Muscle layer of colon (tissue), 2 donors: ENCODE measurements around the gene THSD7B.

Experiments
- H3K27ac ChIP-seq: one replicate; pipeline ENCODE4 v1.7.0; 2013; ENCODE audit warnings: low read depth, mild to moderate bottlenecking, low read length, moderate library complexity
- H3K27me3 ChIP-seq, 2 donors: one replicate each; pipeline ENCODE4 v1.7.0; 2013; ENCODE audit warnings: low read length in 2 of 2, mild to moderate bottlenecking in 2 of 2; ENCODE audit not compliant: insufficient read depth in 2 of 2, control insufficient read depth in 1 of 2
- H3K36me3 ChIP-seq: one replicate; pipeline ENCODE4 v1.7.0; 2013; ENCODE audit warnings: mild to moderate bottlenecking, low read length; ENCODE audit not compliant: insufficient read depth
- H3K4me1 ChIP-seq: one replicate; pipeline ENCODE4 v1.7.0; 2013; ENCODE audit warnings: mild to moderate bottlenecking, low read length; ENCODE audit not compliant: insufficient read depth
- H3K4me3 ChIP-seq, 2 donors: one replicate each; pipeline ENCODE4 v1.7.0; 2013; ENCODE audit warnings: low read length in 2 of 2, low read depth in 1 of 2, mild to moderate bottlenecking in 1 of 2, moderate library complexity in 1 of 2
- H3K9ac ChIP-seq: one replicate; pipeline ENCODE4 v1.7.0; 2013; ENCODE audit warnings: low read length
- H3K9me3 ChIP-seq: one replicate; pipeline ENCODE4 v1.7.0; 2013; ENCODE audit warnings: mild to moderate bottlenecking, low read length
- donor health status: abdominal sarcoma.
- donor health status: Adenocarcinoma of cecum.

Gene THSD7B

DNA sequence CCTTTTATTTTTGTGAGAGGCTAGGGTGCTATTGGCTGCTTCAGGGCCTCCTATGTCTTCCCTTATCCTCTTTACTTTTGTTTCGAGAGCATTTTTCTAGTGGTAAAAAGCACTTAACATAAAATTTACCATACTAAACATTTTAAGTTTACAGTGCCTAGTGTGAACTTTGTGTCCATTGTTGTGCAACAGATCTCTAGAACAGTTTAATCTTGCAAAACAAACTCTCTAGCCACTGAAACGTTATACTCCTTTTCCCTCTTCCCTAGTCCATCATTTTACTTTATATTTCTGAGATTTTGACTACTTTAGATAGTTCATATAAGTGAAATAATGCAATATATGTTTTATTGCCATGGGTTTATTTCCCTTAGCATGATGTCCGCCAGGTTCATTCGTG lies 580.6 kb downstream of the THSD7B start:
- H3K9ac ChIP-seq = no peak overlapping the region

DNA sequence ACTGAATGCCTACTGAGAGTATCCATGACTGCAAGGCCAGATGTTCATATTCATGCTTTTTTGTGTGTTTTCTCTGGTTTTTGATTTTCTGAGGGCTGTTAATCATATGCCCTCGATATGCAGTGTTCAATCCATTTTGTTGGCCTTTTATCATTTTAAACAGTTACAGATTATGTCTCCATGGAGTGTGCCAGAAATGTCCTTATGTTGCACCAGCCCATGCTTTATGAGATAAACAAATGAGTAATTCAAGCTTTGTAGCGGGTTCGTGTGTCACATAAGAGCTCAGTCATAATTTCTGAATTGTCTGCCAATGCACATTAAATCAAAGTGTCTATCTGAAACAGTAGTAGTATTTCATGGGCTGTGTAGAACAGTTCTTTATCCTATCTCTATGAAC lies 583.0 kb downstream of the THSD7B start:
- no peaks in the 10 kb centered on the region for H3K36me3 ChIP-seq
- no peaks in the 10 kb centered on the region for H3K4me1 ChIP-seq
- no peak overlapping the region for H3K9ac ChIP-seq
- no peak overlapping the region for H3K27ac ChIP-seq
- no peaks in the 10 kb centered on the region for H3K27me3 ChIP-seq
- H3K9me3 ChIP-seq = no peaks in the 10 kb centered on the region
- H3K4me3 ChIP-seq = no peak overlapping the region

More for the DNA sequence above, 580.6 kb downstream of the THSD7B start:
- no peaks in the 10 kb centered on the region for H3K27me3 ChIP-seq
- H3K9me3 ChIP-seq = no peaks in the 10 kb centered on the region
- H3K4me3 ChIP-seq = no peak overlapping the region
- no peak overlapping the region for H3K27ac ChIP-seq
- H3K4me1 ChIP-seq = no peaks in the 10 kb centered on the region
- no peaks in the 10 kb centered on the region for H3K36me3 ChIP-seq

DNA sequence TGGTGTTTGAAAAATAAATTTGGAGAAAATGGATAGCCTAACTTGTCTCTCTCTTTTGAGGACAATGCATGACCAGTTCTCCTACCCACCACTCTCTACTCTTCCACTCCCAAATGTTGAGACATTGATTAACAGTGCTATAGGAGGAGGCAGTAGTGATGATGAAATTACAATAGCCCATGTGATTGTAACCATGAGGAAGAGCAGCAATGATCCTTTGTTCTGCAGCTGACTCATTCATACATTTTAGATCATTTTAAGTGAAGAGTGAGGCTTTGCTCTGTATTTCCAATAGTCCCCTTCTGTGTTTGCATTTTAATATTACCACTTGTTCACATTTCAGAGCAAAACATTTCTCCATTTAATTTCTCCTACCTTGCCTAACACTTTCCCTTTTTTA lies 592.3 kb downstream of the THSD7B start:
- H3K9me3 ChIP-seq = no peaks in the 10 kb centered on the region
- H3K36me3 ChIP-seq = no peaks in the 10 kb centered on the region
- no peak overlapping the region for H3K27ac ChIP-seq
- H3K9ac ChIP-seq = no peak overlapping the region
- H3K4me3 ChIP-seq = no peak overlapping the region
- no peaks in the 10 kb centered on the region for H3K27me3 ChIP-seq
- H3K4me1 ChIP-seq = no peaks in the 10 kb centered on the region

DNA sequence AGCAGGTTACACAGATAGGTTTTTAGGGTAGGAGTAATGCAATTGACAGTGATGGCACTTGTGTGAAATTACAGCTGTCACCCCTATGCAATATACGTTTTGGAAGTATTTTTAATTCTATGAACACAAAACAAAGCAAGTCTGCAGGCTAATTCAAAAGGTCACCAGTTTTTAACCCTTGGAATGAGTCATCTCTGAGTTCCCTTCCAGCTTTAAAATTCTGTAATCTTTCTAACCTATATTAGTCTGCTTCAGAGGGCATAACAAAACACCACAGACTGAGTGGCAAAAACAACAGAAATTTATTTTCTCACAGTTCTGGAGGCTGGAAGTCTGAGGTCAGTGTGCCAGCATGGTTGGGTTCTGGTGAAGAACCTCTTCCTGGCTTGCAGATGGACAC lies 602.0 kb downstream of the THSD7B start:
- Histone ChIP-seq H3K9me3 (no peaks in the 10 kb centered on the region), H3K27me3 (no peaks in the 10 kb centered on the region), H3K36me3 (no peaks in the 10 kb centered on the region), H3K4me3 (no peak overlapping the region), H3K27ac (no peak overlapping the region), H3K9ac (no peak overlapping the region), H3K4me1 (no peaks in the 10 kb centered on the region)

DNA sequence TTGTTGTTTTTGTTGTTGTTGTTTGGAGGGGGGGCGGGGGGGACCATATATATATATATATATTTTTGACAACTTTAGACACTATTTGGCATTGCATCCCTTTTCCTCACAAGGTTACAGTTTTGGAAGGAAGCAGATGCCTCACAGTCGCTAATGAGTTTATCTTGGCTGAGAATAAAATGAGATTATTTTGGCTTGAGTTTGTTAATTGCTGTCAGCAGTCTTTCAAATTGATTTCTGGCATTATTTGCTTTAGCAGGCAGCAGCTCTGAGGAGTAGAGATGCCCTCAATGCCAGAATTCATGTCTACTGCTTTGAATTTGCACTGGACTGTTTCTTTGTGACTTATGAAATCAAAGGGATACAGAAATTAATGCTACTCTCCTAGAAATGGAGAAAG lies 603.8 kb downstream of the THSD7B start:
- no peaks in the 10 kb centered on the region for H3K9me3 ChIP-seq
- H3K36me3 ChIP-seq = no peaks in the 10 kb centered on the region
- H3K4me1 ChIP-seq = no peaks in the 10 kb centered on the region
- no peaks in the 10 kb centered on the region for H3K27me3 ChIP-seq
- no peak overlapping the region for H3K9ac ChIP-seq
- no peak overlapping the region for H3K27ac ChIP-seq
- no peak overlapping the region for H3K4me3 ChIP-seq

DNA sequence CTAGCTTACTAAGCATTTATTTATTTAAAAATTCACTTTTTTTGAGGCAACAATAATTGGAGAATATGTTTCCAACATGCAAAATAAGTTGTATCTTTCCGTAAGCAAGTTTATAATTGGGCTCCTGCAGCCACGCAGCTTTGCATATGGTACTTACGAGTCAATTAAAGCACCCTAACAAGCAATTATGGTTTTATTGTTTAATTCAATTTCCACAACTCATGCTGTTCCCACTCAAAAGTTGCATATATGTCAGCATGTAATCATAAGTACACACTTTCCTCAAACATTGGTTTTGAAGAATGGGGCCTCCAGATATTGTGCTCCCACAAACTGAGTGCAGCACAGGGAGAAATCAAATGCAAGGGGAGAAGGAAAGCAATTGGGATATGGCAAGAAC lies 613.8 kb downstream of the THSD7B start:
- H3K27ac ChIP-seq = no peak overlapping the region
- no peaks in the 10 kb centered on the region for H3K4me1 ChIP-seq
- H3K4me3 ChIP-seq = no peak overlapping the region

DNA sequence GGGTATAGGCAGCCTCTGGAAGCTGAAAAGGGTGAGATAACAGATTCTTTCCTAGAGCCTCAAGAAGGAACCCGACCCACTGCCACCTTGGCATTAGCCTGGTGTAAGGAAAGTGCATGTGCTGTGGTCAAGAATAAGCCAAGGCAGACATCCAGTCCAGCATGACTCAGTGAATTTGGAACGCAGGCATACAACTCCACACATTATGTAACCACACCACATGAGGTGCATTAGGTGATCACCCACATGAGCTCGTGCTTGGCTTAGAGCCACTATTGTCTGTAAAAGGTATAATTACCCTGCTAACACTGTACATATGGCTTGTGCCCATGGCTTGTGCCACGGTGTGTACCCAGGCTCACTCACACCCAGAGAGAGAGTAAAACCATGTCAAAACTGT lies 615.3 kb downstream of the THSD7B start:
- no peaks in the 10 kb centered on the region for H3K27me3 ChIP-seq
- H3K4me3 ChIP-seq = no peak overlapping the region
- no peaks in the 10 kb centered on the region for H3K9me3 ChIP-seq
- no peaks in the 10 kb centered on the region for H3K36me3 ChIP-seq
- H3K27ac ChIP-seq = no peak overlapping the region
- no peak overlapping the region for H3K9ac ChIP-seq
- no peaks in the 10 kb centered on the region for H3K4me1 ChIP-seq

More for the DNA sequence above, 613.8 kb downstream of the THSD7B start:
- Histone ChIP-seq H3K9ac (no peak overlapping the region), H3K9me3 (no peaks in the 10 kb centered on the region), H3K27me3 (no peaks in the 10 kb centered on the region), H3K36me3 (no peaks in the 10 kb centered on the region)

DNA sequence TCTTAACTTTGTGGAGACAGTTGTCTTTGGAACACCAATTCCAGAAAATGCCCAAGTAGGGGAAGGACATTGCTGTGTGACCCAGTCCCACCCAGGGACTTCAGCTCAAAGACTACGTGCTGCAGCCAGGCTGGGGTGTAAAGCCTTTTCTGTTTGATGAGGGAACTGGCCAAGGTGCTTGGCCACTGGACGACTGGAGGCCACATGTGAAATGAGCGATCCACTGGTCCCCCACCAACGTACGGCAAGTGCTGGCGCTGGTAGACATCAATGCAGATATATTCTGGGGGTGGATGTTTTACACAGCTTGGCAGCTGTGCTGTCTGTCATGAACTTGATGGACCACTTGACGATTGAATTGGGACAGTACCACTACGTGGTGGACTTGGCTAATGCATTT lies 616.4 kb downstream of the THSD7B start:
- H3K36me3 ChIP-seq = no peaks in the 10 kb centered on the region
- no peaks in the 10 kb centered on the region for H3K27me3 ChIP-seq
- H3K4me1 ChIP-seq = no peaks in the 10 kb centered on the region
- H3K9me3 ChIP-seq = no peaks in the 10 kb centered on the region
- H3K9ac ChIP-seq = no peak overlapping the region
- H3K4me3 ChIP-seq = no peak overlapping the region
- H3K27ac ChIP-seq = no peak overlapping the region

DNA sequence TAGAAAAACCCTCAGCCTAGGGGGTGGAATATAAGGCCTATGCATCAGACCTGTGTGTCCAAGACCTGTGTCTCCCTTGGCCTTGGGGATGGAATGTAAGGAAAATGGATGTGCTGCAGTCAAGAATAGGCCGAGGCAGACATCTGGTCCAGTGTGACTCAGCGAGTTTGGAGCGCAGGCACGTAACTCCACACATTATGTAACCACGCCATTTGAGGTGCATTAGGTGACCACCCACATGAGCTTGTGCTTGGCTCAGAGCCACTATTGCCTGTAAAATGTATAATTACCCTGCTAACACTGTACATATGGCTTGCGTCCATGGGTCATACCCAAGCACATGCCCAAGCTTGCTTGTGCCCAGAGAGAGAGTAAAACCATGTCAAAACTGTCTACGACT lies 618.0 kb downstream of the THSD7B start:
- no peaks in the 10 kb centered on the region for H3K27me3 ChIP-seq
- H3K4me1 ChIP-seq = no peaks in the 10 kb centered on the region
- H3K27ac ChIP-seq = no peak overlapping the region
- no peak overlapping the region for H3K9ac ChIP-seq
- no peak overlapping the region for H3K4me3 ChIP-seq
- no peaks in the 10 kb centered on the region for H3K36me3 ChIP-seq
- no peaks in the 10 kb centered on the region for H3K9me3 ChIP-seq

DNA sequence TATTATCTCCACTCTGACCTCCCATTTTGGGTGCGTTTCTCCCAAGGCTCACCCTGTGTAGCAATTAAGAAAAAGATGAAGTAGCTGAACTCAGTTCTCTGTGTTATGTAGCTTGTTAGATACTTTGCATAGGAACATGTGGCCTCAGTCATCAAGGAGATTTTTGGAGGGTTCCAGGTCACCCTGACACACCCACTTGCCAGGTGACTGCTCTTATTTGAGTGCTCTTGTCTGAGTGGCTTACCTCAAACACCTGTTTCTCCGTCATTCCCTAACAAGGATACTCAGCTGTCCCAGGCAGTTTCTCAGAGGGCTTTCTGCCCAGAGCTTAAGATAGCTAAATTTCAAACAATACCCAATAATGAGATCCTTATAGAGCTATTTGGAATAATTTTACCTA lies 621.7 kb downstream of the THSD7B start:
- Histone ChIP-seq H3K9me3 (no peaks in the 10 kb centered on the region), H3K9ac (no peak overlapping the region), H3K4me1 (no peaks in the 10 kb centered on the region), H3K27me3 (no peaks in the 10 kb centered on the region), H3K36me3 (no peaks in the 10 kb centered on the region), H3K27ac (no peak overlapping the region), H3K4me3 (no peak overlapping the region)

DNA sequence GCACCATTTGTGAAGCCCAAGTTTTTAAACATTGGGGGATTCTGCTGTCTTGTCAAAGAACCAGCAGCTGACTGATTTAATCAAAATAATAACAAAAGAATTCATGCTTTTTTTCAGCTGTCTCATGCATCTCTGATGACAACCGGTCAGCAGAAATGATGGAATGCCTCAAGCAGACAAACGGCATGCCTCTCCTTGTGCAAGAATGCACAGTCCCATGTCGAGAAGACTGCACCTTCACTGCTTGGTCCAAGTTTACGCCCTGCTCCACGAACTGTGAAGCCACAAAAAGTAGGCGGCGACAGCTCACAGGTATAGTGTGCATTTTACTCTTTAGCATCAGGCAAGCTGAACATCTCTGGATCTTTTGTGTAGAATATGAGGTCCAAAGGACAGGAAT lies 640.2 kb downstream of the THSD7B start:
- no peaks in the 10 kb centered on the region for H3K36me3 ChIP-seq
- H3K9ac ChIP-seq = no peak overlapping the region
- no peak overlapping the region for H3K4me3 ChIP-seq
- H3K27me3 ChIP-seq = no peaks in the 10 kb centered on the region
- no peaks in the 10 kb centered on the region for H3K9me3 ChIP-seq
- H3K27ac ChIP-seq = no peak overlapping the region
- no peaks in the 10 kb centered on the region for H3K4me1 ChIP-seq

DNA sequence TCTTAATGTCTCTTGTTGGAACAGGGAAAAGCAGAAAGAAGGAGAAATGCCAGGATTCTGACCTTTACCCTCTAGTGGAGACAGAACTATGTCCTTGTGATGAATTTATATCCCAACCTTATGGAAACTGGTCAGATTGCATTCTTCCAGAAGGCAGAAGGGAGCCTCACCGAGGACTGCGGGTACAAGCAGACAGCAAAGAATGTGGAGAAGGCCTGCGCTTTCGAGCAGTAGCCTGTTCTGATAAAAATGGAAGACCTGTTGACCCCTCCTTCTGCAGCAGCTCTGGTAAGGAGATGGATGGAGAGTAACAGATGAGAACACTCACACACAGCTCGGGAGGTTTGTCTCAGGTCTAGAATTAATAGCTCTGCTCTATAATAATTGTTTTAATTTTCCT lies 646.2 kb downstream of the THSD7B start:
- no peak overlapping the region for H3K4me3 ChIP-seq
- H3K9me3 ChIP-seq = no peaks in the 10 kb centered on the region
- H3K27me3 ChIP-seq = no peaks in the 10 kb centered on the region
- no peak overlapping the region for H3K9ac ChIP-seq
- H3K4me1 ChIP-seq = no peaks in the 10 kb centered on the region
- no peak overlapping the region for H3K27ac ChIP-seq
- H3K36me3 ChIP-seq = no peaks in the 10 kb centered on the region
